Lung microvascular endothelial cell (primary cell): ENCODE results near the gene HMGCS2. TPM values are rescaled to one million over a fixed set of nuclear protein-coding genes. Genes with fewer than 3 reads are reported as not detected.

Source experiments
- DNase-seq, 2 donors: peaks; one replicate each; pipeline versions ENCODE4 v3.0.0 to v3.0.0-alpha.2; 2010; ENCODE audit warnings: low read depth in 2 of 2
- total RNA-seq: library from RNA; depleted of rRNA; stranded (reverse); fragments of >200 nt; gene quantifications from 2 replicates; pipeline ENCODE4 v1.2.1, GENCODE V29; 2014

HMGCS2 gene
- total RNA-seq, 1 donor from 2014 or later = not detected

GRCh38 chr1:119701659-119702058 is 67.0 kb downstream of the HMGCS2 start:
- DNase-seq = no peak

- DNase-seq = no peak
These were observed 68.4 kb downstream of the HMGCS2 start for GRCh38 chr1:119700326-119700725.

Other genes starting within 250 kb of the HMGCS2 start
- 13.1 and 18.8 TPM in 2 replicates for gene ZNF697, start 120.6 kb downstream of the HMGCS2 start, total RNA-seq
- gene PHGDH, start 57.0 kb downstream of the HMGCS2 start, total RNA-seq = 0.99 and 2.4 TPM in 2 replicates
- not detected in 2 replicates for gene REG4, start 42.6 kb upstream of the HMGCS2 start, total RNA-seq
- gene ADAM30, start 127.6 kb upstream of the HMGCS2 start, total RNA-seq = not detected in 2 replicates